GM12873 (cell line): ENCODE measurements around the gene PSMG2.

Experiments used
- CTCF ChIP-seq: IDR thresholded peaks from 2 replicates; pipeline ENCODE4 v1.5.1; 2012; ENCODE audit warnings: low read depth, mild to moderate bottlenecking, moderate library complexity, low read length, control low read depth; ENCODE audit not compliant: insufficient read depth; ENCODE audit errors: missing control alignments

The PSMG2 gene

GRCh38 chr18:12769644-12770440 is 67.0 kb downstream of the PSMG2 start:
- no peak for TF ChIP-seq CTCF

- no peak for TF ChIP-seq CTCF
Observed at GRCh38 chr18:12770469-12771219, 67.8 kb downstream of the PSMG2 start.

- no peak for TF ChIP-seq CTCF
Observed at GRCh38 chr18:12772111-12772510, 69.3 kb downstream of the PSMG2 start.

- no peak for TF ChIP-seq CTCF
Observed at GRCh38 chr18:12773369-12773768, 70.5 kb downstream of the PSMG2 start.

GRCh38 chr18:12774982-12775381 is 72.1 kb downstream of the PSMG2 start:
- TF ChIP-seq CTCF = no peak
